GM19463 (cell line): ENCODE measurements around the gene GBP4.
A peak's percentile ranks its signal among the peaks of the same experiment; 100 is the strongest.

ENCODE experiments used
- ATAC-seq: cut with Tn5 transposase; IDR thresholded peaks from one replicate; pipeline ENCODE4 v1.9.1; 2021; ENCODE audit warnings: mild to moderate bottlenecking, moderate library complexity; ENCODE audit not compliant: unreplicated experiment

The GBP4 gene

DNA sequence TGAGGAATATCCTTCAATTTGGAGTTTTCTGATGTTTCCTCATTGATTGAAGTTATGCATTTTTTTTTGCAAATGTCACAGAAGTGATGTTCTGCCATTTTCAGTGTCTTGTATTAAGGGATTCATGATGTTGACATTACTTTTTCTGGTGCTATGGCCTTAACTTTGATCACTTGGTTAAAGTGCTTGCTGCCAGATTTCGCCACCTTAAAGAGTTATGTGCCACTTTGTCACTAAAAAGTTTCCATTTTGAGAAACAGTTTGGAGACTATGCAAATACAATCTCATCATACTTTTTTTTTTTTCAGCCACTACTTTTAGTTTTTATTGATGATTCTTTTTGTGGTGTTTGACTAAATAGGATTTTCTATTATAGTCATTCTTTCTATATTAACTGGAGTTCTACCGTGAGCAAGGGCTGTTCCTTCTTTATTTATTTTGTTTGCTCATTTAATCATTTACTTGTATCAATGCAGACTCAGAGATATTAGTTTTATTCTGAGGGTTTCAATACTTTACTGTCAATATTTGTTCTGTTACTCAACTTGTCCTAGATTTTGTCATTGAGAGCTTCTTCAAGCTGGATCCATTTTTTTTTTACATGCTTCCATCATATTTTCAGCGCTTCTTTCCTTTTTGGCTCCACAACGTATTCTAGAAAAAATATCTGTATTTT lies 26.1 kb downstream of the GBP4 start:
- ATAC-seq, result no peak

DNA sequence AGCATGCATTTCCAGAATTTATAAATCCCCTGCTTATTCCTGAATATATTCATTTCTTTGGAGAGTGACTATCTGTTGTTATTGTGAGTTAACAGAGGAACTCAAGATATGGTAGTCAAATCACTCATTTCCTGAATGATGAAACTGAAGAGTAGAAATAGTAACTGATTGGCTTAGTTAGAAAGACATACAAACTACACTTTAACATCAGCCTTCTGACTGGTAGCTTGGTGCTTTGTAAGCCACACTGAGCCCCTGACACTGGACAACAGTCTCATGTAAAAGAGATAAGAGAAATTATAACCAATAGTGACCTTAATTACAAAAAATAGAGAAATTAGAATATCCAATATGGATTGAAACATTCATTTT lies 27.7 kb downstream of the GBP4 start:
- peak; percentile 41 for ATAC-seq

DNA sequence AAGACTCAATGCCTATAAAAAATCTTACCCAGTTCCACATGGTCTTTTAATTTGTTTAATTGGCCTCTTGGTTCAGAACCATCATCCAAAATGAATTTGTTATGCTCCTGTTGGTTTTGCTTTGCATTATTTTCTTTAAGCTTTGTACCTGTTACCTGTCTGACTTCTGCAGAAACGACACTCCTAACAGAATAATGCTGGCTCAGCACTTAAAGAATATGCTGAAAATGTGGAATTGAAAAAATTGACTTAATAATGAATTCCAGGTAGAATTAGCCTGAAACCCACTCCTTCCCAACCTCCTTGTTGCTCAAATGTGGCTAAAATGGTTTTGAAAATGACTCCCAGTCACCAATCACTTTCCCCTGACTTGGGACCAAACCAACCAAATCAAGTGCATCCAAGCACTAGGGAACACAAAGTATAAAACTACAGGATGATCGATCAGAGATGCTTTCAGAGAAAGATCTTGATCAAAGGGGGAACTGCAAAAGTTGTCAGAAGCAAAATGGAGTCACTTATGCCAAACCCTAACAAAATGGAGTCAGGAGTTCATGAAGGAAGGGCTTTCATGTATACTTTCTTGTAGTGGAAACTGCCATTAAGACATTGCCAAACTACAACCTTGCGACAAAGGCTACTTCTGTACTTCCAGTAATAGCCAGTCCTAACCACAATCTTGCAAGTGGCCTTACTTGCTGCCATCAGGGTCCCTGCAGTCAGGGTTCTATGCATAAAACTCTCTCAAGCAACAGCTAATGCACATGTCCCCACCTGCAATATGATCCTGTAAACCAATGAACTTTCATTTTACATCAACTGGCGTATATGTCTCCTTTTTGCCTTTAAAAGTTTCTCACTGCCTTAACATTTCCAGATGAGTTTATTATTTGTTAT lies 28.3 kb downstream of the GBP4 start:
- ATAC-seq, result peak; percentile 33

DNA sequence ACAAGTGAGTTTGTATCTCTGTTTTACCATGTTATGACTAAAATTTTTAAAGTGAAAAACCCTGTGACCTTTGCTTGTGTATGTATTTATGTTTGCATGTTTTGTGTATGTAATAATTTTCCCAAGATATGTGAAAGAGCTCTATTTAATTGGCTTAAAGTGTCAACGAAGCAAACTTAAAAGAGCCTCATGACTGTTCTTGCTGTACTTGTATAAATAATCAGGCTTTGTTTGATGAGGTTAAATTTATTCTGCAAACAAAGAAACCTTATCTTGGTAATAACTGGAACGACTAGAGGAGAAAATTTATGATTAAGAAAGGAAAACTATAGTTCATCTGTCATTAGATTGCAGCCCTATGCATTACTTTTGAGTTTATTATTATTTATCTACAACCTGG lies 29.6 kb downstream of the GBP4 start:
- ATAC-seq, result no peak

DNA sequence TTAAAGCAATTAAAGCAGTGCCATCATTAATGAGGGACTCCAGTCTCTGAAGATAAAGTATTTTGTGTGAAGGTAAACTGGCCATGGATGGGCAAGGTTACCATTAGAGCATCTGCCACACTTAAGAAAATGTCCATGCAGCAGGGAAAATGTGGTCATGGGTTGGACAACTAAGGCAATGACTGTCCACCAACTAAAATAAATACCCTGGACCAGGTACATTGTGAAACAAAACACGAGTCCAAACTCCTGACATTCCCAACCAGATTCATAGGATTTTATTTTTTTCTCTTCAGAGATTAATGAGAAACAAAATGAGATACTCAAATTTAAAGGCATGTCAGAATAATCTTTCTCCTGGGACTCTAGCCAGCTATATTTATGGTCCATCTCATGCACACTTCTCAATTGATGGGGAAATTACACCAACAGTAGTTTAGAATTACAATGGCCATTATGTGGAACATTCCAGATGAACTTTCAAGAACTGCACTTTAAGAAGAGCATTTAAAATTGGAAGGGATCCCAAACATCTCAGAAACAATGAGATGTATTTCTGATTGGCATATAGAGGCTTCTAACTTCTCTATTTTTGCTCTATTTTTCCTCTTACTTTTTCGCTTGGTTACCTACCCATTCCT lies 31.0 kb downstream of the GBP4 start:
- no peak for ATAC-seq

DNA sequence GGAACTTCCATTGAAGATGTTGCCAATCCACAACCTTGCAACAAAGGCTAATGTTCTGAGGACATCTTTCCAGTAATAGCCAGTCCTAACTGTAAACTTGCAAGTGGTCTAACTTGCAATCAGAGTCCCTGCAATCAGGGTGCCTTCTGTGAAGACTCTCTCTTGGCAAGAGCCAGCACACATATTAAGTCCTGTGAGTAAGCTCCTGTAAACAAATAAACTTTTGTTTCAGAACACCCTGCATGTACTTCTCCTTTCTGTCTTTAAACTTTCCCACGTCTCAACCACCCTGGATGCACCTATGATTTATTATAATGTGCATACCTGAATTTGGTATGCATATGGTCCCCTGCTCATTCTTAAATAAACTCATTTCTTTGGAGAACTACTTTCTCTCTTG lies 32.0 kb downstream of the GBP4 start:
- ATAC-seq, result no peak

DNA sequence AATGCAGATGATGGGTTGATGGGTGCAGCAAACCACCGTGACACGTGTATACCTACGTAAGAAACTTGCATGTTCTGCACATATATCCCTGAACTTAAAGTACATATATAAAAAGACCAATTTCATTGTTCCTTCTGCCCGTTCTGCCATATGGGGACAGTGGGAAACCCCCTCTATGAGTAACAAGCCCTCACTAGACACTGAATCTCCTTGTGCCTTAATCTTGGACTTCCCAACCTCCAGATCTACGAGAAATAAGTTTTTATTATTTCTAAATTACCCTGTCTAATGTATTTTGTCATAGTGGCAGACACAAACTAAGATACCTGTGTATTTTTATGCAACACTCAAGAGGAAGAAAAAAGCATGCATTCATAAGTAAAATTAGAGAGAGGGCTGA lies 32.9 kb downstream of the GBP4 start:
- no peak for ATAC-seq

DNA sequence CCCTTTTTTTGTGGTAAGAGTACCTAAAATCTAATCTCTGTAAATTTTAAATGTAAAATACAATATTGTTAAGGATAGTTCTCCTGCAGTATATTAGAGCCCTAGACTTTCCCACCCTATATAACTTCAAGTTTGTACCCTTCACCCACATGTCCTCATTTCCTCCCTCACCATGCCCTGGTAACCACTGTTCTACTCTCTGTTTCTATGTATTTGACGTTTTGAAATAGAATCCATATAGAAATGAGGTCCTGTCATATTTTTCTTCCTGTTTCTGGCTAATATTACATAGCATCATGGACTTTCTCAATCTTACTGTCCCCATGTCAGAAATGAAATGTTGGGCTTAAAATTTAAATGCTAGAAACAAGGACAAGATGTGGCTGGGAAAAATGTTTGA lies 47.7 kb downstream of the GBP4 start:
- no peak for ATAC-seq

DNA sequence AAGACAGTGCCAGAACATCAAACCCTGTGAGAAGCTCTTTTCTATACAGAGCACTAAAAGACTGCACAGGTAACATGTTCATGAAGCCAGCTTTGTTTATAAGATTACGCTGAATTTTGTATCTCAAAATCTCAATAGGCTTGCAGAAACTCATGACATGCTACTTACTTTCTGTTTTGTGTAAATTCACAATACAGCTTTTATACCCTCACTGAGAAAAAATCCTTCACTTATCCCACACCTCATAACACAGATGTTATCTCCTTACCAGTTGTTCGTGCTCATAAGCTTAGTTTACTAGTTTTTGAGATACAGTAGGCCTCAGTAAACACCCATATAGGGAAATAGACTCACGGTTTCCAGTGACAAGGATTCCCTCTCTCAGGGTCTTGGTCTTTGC lies 48.8 kb downstream of the GBP4 start:
- ATAC-seq, result no peak

DNA sequence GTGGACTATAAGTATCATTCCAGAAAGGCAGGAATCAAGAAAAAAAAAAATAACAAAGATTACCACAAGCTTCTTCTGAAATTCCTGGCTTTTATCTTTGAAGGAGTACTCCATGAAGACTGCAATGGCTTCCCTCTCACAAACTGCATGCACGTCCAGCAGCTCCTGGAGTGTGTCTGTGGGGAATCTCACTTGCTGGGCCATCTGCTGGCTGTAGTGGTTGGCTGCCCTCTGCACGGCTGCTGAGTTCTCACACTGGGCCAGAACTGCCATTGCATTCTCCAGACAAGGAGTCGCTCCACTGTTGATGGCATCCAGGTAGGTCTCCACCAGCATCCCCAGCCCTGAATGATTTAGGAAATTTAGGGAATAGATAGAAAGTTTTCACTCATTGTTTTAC lies 49.5 kb downstream of the GBP4 start:
- no peak for ATAC-seq

DNA sequence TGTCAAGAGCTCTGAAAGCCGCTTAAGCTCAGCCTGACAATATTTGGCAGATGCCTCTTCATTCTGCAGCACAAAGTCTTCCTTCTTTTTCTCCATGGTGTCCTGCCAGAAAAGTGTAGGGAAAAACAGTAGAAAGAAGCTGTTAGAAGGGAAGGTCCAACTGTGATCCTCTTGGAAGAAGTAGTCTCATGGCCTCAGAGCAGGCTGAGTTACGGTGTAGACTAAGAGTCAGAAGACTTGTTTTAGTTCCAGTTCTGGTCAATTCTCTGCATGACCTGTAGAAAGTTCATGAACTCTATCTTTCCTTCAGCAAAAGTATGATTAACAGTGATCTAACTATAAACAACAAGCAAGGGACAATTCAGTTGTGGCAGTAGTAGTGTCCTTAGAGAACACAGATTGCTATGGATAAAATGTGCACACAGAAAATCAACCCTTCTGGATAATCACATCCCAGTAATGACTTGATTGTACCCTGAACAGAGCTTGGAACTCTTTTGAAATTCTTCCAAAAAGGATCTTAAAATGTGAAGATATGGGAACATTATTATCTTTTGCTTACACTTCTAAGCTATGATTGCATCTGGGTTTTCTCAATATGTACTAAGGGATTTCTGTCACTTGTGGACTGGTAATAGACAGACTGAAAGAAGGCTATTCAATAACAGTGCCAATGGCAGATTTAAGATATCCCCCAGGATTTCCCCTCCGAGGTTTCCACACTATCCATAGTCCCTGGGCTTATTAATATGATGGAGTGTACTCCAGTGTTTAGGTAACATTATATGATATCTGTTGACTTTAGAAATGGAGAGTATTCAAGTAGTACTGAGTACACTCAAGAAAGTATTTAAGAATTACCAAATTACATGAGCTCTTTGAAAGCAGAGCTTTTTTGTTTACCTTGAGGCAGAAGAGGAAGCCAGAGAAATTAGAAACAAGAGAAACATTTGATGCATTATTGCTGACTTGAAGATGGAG lies 50.8 kb downstream of the GBP4 start:
- ATAC-seq, result no peak

DNA sequence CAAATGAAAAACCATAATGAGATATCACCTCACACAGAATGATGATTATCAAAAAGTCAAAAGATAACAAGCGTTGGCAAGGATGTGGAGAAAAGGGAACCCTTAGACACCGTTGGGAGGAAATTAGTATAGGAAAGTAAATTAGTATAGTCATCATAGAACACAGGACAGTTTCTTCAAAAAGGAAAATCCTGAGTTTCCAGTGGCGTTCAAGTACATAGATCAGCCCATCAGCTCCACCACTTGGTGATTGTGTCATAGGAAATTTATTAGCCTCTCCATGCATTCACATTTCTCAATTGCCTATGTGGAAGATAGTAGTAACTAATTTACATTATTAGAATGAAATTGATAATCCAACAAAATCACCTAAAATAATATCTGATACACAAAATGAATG lies 52.0 kb downstream of the GBP4 start:
- no peak for ATAC-seq

DNA sequence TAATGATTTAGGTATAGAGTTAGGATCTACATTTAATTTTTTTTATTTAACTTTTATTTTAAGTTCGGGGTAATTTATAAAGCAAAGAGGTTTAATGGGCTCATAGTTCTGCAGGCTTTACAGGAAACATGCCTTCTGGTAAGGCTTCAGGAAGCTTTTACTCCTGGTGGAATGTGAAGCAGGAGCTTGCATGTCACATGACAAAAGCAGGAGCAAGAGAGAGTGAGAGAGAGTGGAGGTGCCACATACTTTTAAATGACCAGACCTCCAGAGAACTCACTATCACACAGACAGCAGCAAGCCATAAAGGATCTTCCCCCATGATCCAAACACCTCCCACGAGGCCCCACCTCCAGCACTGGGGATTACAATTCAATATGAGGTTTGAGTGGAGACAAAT lies 55.3 kb downstream of the GBP4 start:
- no peak for ATAC-seq

DNA sequence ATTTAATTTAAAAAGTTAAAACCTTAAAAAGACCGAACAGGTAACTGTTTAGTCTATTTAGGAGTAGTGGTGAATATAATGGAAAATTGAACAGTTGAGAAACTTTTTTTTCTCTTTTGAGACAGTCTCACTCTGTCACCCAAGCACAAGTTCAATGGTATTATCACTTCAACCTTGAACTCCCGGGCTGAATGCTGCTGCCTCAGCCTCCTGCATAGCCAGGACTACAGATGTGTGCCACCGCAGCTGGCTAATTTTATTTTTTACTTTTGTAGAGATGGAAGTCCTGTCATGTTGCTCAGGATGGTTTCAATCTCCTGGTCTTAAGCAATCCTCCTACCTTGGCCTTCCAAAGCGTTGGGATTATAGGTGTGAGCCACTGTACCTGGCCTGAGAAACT lies 56.6 kb downstream of the GBP4 start:
- ATAC-seq, result no peak

DNA sequence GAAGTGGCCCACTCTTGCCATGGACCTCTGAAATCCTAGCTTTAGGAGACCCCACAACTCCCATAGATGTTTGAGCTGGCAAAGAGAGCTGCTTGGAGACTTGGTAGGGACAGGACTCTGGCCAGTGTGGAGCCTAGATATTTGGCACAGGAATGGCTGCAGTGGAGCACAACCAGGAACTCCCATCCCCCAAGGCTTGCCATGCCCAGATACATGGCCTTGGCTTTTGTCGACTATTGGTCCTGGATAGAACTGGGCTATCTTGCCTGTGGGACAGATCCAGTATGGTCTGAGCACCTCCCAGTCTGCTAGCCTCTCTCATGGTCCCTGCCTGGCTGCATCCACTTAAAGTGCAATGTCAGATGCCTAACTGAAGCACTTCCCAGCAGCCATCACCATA lies 65.0 kb downstream of the GBP4 start:
- ATAC-seq, result no peak
